ENCODE measurements around the gene MAPK11. TPM values are rescaled to one million over a fixed set of nuclear protein-coding genes. Genes with fewer than 3 reads are reported as not detected.

The MAPK11 gene
- total RNA-seq, 1 experiment from 2014 or later, result 6.4 TPM

GRCh38 chr22:50315289-50316113 is 45.3 kb upstream of the MAPK11 start:
- H3K79me2 ChIP-seq (ENCODE audit: low read length), result no peaks in the 10 kb centered on the region

GRCh38 chr22:50314455-50315288 is 44.5 kb upstream of the MAPK11 start:
- Histone ChIP-seq H3K79me2 (ENCODE audit: low read length) (no peaks in the 10 kb centered on the region), H3K27ac (ENCODE audit: low read length) (no peak overlapping the region), H3K4me3 (ENCODE audit: low read length) (peak overlapping the region; percentile 61), H2AFZ (ENCODE audit: low read length) (peak overlapping the region; percentile 76; the same call in 1 of the 2 replicates), H3K9me3 (ENCODE audit: low read length) (no peaks in the 10 kb centered on the region), H3K9ac (ENCODE audit: low read length) (peak overlapping the region; percentile 63), H3K27me3 (ENCODE audit: low read length) (no peaks in the 10 kb centered on the region), H3K9me2 (replicated peaks; ENCODE audit: insufficient read depth, low read length) (no peaks in the 10 kb centered on the region), H3K4me1 (ENCODE audit: low read length) (peaks cover 36% of the 10 kb centered on the region), H3K36me3 (ENCODE audit: insufficient read depth, low read length) (no peaks in the 10 kb centered on the region), H4K20me1 (ENCODE audit: insufficient read depth, low read depth, low read length) (0 out of 2 replicates have a peak, but pooled peaks cover 5% of the 10 kb centered on the region), H3K4me2 (ENCODE audit: low read depth, low read length, poor library complexity, severe bottlenecking) (peak overlapping the region; percentile 63)
- DNase-seq, result peak; percentile 91

More at GRCh38 chr22:50315289-50316113, 45.3 kb upstream of the MAPK11 start:
- Histone ChIP-seq H2AFZ (ENCODE audit: low read length) (no peak overlapping the region), H4K20me1 (ENCODE audit: insufficient read depth, low read depth, low read length) (0 out of 2 replicates have a peak, but pooled peaks cover 5% of the 10 kb centered on the region), H3K4me1 (ENCODE audit: low read length) (peaks cover 36% of the 10 kb centered on the region), H3K9me3 (ENCODE audit: low read length) (no peaks in the 10 kb centered on the region), H3K9ac (ENCODE audit: low read length) (peak overlapping the region; percentile 63), H3K4me2 (ENCODE audit: low read depth, low read length, poor library complexity, severe bottlenecking) (peak overlapping the region; percentile 63), H3K27me3 (ENCODE audit: low read length) (no peaks in the 10 kb centered on the region), H3K27ac (ENCODE audit: low read length) (no peak overlapping the region), H3K36me3 (ENCODE audit: insufficient read depth, low read length) (no peaks in the 10 kb centered on the region), H3K9me2 (replicated peaks; ENCODE audit: insufficient read depth, low read length) (no peaks in the 10 kb centered on the region), H3K4me3 (ENCODE audit: low read length) (peak overlapping the region; percentile 61; the same call in 1 of the 2 replicates)
- DNase-seq, result no peak

GRCh38 chr22:50314081-50314454 is 43.9 kb upstream of the MAPK11 start:
- Histone ChIP-seq H3K4me2 (ENCODE audit: low read depth, low read length, poor library complexity, severe bottlenecking) (peak overlapping the region; percentile 63), H3K79me2 (ENCODE audit: low read length) (no peaks in the 10 kb centered on the region), H2AFZ (ENCODE audit: low read length) (peak overlapping the region; percentile 76; the same call in 1 of the 2 replicates), H3K4me1 (ENCODE audit: low read length) (peaks cover 42% of the 10 kb centered on the region), H3K9me3 (ENCODE audit: low read length) (no peaks in the 10 kb centered on the region), H3K4me3 (ENCODE audit: low read length) (peak overlapping the region; percentile 61; the same call in 1 of the 2 replicates), H4K20me1 (ENCODE audit: insufficient read depth, low read depth, low read length) (0 out of 2 replicates have a peak, but pooled peaks cover 5% of the 10 kb centered on the region), H3K27me3 (ENCODE audit: low read length) (no peaks in the 10 kb centered on the region), H3K27ac (ENCODE audit: low read length) (no peak overlapping the region), H3K9ac (ENCODE audit: low read length) (peak overlapping the region; percentile 63), H3K36me3 (ENCODE audit: insufficient read depth, low read length) (no peaks in the 10 kb centered on the region), H3K9me2 (replicated peaks; ENCODE audit: insufficient read depth, low read length) (no peaks in the 10 kb centered on the region)
- DNase-seq, result no peak

GRCh38 chr22:50313600-50313999 is 43.4 kb upstream of the MAPK11 start:
- no peak overlapping the region for H3K9ac ChIP-seq (ENCODE audit: low read length)
- H3K36me3 ChIP-seq (ENCODE audit: insufficient read depth, low read length), result no peaks in the 10 kb centered on the region
- H4K20me1 ChIP-seq (ENCODE audit: insufficient read depth, low read depth, low read length), result 0 out of 2 replicates have a peak, but pooled peaks cover 6% of the 10 kb centered on the region
- H3K4me2 ChIP-seq (ENCODE audit: low read depth, low read length, poor library complexity, severe bottlenecking), result peak overlapping the region; percentile 63
- H3K4me3 ChIP-seq (ENCODE audit: low read length), result no peak overlapping the region
- no peaks in the 10 kb centered on the region for H3K9me3 ChIP-seq (ENCODE audit: low read length)
- no peak overlapping the region for H2AFZ ChIP-seq (ENCODE audit: low read length)
- no peak for DNase-seq
- no peaks in the 10 kb centered on the region for H3K27me3 ChIP-seq (ENCODE audit: low read length)
- no peak overlapping the region for H3K27ac ChIP-seq (ENCODE audit: low read length)
- H3K9me2 ChIP-seq (replicated peaks; ENCODE audit: insufficient read depth, low read length), result no peaks in the 10 kb centered on the region
- no peaks in the 10 kb centered on the region for H3K79me2 ChIP-seq (ENCODE audit: low read length)
- peaks cover 45% of the 10 kb centered on the region for H3K4me1 ChIP-seq (ENCODE audit: low read length)

- Histone ChIP-seq H3K27ac (ENCODE audit: low read length) (no peak overlapping the region), H2AFZ (ENCODE audit: low read length) (no peak overlapping the region), H3K4me3 (ENCODE audit: low read length) (no peak overlapping the region), H3K9me2 (replicated peaks; ENCODE audit: insufficient read depth, low read length) (no peaks in the 10 kb centered on the region), H3K79me2 (ENCODE audit: low read length) (no peaks in the 10 kb centered on the region), H4K20me1 (ENCODE audit: insufficient read depth, low read depth, low read length) (0 out of 2 replicates have a peak, but pooled peaks cover 8% of the 10 kb centered on the region), H3K9ac (ENCODE audit: low read length) (no peak overlapping the region), H3K27me3 (ENCODE audit: low read length) (no peaks in the 10 kb centered on the region), H3K4me2 (ENCODE audit: low read depth, low read length, poor library complexity, severe bottlenecking) (no peak overlapping the region), H3K36me3 (ENCODE audit: insufficient read depth, low read length) (no peaks in the 10 kb centered on the region), H3K9me3 (ENCODE audit: low read length) (no peaks in the 10 kb centered on the region), H3K4me1 (ENCODE audit: low read length) (peaks cover 45% of the 10 kb centered on the region)
- DNase-seq, result no peak
Measured at GRCh38 chr22:50313021-50313420, 42.8 kb upstream of the MAPK11 start.

GRCh38 chr22:50312371-50312770 is 42.2 kb upstream of the MAPK11 start:
- Histone ChIP-seq H3K9me3 (ENCODE audit: low read length) (no peaks in the 10 kb centered on the region), H4K20me1 (ENCODE audit: insufficient read depth, low read depth, low read length) (0 out of 2 replicates have a peak, but pooled peaks cover 8% of the 10 kb centered on the region), H3K27me3 (ENCODE audit: low read length) (no peaks in the 10 kb centered on the region), H3K4me2 (ENCODE audit: low read depth, low read length, poor library complexity, severe bottlenecking) (no peak overlapping the region), H3K79me2 (ENCODE audit: low read length) (no peaks in the 10 kb centered on the region), H3K9me2 (replicated peaks; ENCODE audit: insufficient read depth, low read length) (no peaks in the 10 kb centered on the region), H3K9ac (ENCODE audit: low read length) (no peak overlapping the region), H3K36me3 (ENCODE audit: insufficient read depth, low read length) (no peaks in the 10 kb centered on the region), H3K4me1 (ENCODE audit: low read length) (peaks cover 41% of the 10 kb centered on the region), H3K27ac (ENCODE audit: low read length) (no peak overlapping the region), H3K4me3 (ENCODE audit: low read length) (no peak overlapping the region), H2AFZ (ENCODE audit: low read length) (no peak overlapping the region)
- DNase-seq, result no peak

GRCh38 chr22:50311606-50312351 is 41.6 kb upstream of the MAPK11 start:
- Histone ChIP-seq H3K9ac (ENCODE audit: low read length) (no peak overlapping the region), H3K36me3 (ENCODE audit: insufficient read depth, low read length) (no peaks in the 10 kb centered on the region), H4K20me1 (ENCODE audit: insufficient read depth, low read depth, low read length) (0 out of 2 replicates have a peak, but pooled peaks cover 8% of the 10 kb centered on the region), H3K79me2 (ENCODE audit: low read length) (no peaks in the 10 kb centered on the region), H3K9me3 (ENCODE audit: low read length) (no peaks in the 10 kb centered on the region), H3K9me2 (replicated peaks; ENCODE audit: insufficient read depth, low read length) (no peaks in the 10 kb centered on the region), H2AFZ (ENCODE audit: low read length) (no peak overlapping the region), H3K27me3 (ENCODE audit: low read length) (no peaks in the 10 kb centered on the region), H3K4me3 (ENCODE audit: low read length) (no peak overlapping the region), H3K4me1 (ENCODE audit: low read length) (peaks cover 43% of the 10 kb centered on the region), H3K27ac (ENCODE audit: low read length) (no peak overlapping the region), H3K4me2 (ENCODE audit: low read depth, low read length, poor library complexity, severe bottlenecking) (no peak overlapping the region)
- no peak for DNase-seq

Data from Karpas-422 (cell line).